OCI-LY7 (cell line): ENCODE measurements around the gene JCAD.

Experiments
- EZH2phosphoT487 ChIP-seq: fragments of 200-600 bp; sonication (generic); IDR thresholded peaks from 2 replicates; pipeline ENCODE4 v1.6.1; 2018; ENCODE audit warnings: low read depth, borderline replicate concordance, mild to moderate bottlenecking, mixed run types, antibody characterized with exemption, low read length, moderate library complexity, mixed read lengths
- TF ChIP-seq, protein P1 (sequence below): fragments of 200-600 bp; sonication (generic); conservative IDR thresholded peaks from 2 replicates; pipeline ENCODE4 v1.5.1; 2014; ENCODE audit warnings: mild to moderate bottlenecking, antibody characterized with exemption, low read length, moderate library complexity, mixed read lengths

- TF ChIP-seq, protein P1, sequence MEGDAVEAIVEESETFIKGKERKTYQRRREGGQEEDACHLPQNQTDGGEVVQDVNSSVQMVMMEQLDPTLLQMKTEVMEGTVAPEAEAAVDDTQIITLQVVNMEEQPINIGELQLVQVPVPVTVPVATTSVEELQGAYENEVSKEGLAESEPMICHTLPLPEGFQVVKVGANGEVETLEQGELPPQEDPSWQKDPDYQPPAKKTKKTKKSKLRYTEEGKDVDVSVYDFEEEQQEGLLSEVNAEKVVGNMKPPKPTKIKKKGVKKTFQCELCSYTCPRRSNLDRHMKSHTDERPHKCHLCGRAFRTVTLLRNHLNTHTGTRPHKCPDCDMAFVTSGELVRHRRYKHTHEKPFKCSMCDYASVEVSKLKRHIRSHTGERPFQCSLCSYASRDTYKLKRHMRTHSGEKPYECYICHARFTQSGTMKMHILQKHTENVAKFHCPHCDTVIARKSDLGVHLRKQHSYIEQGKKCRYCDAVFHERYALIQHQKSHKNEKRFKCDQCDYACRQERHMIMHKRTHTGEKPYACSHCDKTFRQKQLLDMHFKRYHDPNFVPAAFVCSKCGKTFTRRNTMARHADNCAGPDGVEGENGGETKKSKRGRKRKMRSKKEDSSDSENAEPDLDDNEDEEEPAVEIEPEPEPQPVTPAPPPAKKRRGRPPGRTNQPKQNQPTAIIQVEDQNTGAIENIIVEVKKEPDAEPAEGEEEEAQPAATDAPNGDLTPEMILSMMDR = no peak
- TF ChIP-seq EZH2phosphoT487 = no peak
Measured at GRCh38 chr10:30018496-30018895, 40.9 kb downstream of the JCAD start.
